ENCODE measurements around the gene CEP112. TPM values are rescaled to one million over a fixed set of nuclear protein-coding genes. Genes with fewer than 3 reads are reported as not detected.
A peak's percentile ranks its signal among the peaks of the same experiment; 100 is the strongest.

CEP112 gene
- total RNA-seq, 2 donors from 2014 or later, result 5.0 to 8.6 TPM

DNA sequence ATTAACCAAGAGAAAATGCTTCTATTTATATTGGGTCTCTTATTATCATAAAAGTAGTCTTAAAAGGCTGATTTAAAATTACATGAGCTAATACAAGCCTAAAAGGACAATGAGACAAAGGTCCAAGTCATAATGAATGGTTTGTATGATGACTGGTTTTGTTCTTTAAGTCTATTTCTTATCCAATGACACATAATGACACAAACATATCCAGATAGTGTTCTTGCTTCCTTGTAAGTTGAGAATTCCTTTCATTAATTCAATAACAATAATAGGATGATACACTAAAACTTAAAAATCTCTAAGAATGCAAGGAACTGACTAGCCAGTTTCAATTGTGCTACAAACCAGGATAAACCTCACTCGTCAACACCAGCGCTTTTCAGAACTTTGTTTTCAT lies 244.1 kb downstream of the CEP112 start:
- DNase-seq (no peak), ATAC-seq (replicated peaks in 1 of 2) (no peak)
- H3K4me1 Mint-ChIP-seq (ENCODE audit: low read depth), result no peaks in the 10 kb centered on the region
- H3K4me3 Mint-ChIP-seq, result no peak overlapping the region
- H3K36me3 Mint-ChIP-seq (ENCODE audit: insufficient read depth in 2 of 2), result no peaks in the 10 kb centered on the region
- no peak overlapping the region for H3K27ac Mint-ChIP-seq
- H3K27me3 Mint-ChIP-seq (ENCODE audit: low read depth), result no peaks in the 10 kb centered on the region
- H3K9me3 Mint-ChIP-seq, result no peaks in the 10 kb centered on the region

DNA sequence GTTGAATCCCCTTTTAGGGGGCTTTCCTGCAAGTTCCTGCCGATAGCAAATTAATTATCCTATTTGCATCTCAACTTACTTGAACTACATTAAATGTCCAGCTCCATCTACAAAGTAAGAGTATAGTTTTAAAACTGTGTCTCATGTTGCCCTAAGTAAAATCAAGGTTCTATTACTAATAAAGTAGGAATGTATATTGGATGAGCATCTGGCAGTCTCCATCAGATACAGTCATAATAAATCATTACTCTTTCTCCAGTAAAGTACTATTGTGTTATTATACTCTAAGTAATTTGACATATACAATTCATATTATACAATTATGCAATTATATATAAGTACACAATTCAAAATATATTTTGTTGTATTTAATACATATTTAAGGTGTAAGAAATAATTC lies 249.3 kb downstream of the CEP112 start:
- no peak for ATAC-seq (replicated peaks in 1 of 2)
- H3K9me3 Mint-ChIP-seq, result no peaks in the 10 kb centered on the region
- H3K4me3 Mint-ChIP-seq, result no peak overlapping the region
- no peaks in the 10 kb centered on the region for H3K36me3 Mint-ChIP-seq (ENCODE audit: insufficient read depth in 2 of 2)
- H3K27me3 Mint-ChIP-seq (ENCODE audit: low read depth), result no peaks in the 10 kb centered on the region
- no peaks in the 10 kb centered on the region for H3K4me1 Mint-ChIP-seq (ENCODE audit: low read depth)
- DNase-seq, result no peak
- no peak overlapping the region for H3K27ac Mint-ChIP-seq

DNA sequence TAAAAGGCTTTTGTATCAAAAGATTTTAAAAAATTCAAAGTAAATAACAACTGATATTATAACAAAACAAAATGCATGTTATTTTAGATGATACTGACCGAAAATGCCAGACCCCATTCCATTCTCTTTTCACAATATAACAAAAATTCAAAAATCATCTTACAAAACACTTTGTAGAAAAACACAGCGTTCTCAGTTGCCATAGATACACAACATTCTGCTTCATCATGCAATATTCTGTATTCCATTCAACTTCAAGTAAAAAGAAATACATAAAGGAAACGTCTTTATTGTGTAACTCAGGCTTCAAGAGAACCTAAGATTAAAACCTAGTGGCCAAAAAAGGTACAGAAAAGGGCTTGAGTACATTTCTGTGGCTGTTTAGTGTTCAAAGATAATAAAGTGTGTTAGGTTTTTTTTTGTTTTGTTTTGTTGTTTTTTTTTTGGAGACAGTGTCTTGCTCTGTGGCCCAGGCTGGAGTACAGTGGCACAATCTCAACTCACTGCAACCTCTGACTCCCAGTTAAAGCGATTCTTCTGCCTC lies 250.5 kb downstream of the CEP112 start:
- no peak for ATAC-seq (replicated peaks in 1 of 2)
- no peak for DNase-seq
- no peaks in the 10 kb centered on the region for H3K27me3 Mint-ChIP-seq (ENCODE audit: low read depth)
- H3K9me3 Mint-ChIP-seq, result no peaks in the 10 kb centered on the region
- H3K4me3 Mint-ChIP-seq, result no peak overlapping the region
- H3K4me1 Mint-ChIP-seq (ENCODE audit: low read depth), result no peaks in the 10 kb centered on the region
- H3K36me3 Mint-ChIP-seq (ENCODE audit: insufficient read depth in 2 of 2), result no peaks in the 10 kb centered on the region
- H3K27ac Mint-ChIP-seq, result no peak overlapping the region

DNA sequence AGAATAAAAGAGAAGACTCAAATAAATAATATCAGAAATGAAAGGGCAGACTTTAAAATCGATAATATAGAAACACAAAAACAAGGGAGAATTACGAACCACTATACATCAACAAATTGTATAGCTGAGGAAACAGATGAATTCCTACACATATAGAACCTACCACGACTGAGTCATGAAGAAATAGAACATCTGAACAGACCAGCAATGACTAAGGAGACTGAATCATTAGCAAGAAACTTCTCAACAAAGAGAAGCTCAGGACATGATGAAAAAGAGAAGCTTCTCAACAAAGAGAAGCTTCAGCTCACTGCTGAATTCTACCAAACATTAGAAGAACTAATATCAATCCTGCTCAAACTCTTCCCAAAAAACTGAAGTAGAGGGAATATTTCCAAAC lies 255.9 kb downstream of the CEP112 start:
- Mint-ChIP-seq H3K27me3 (ENCODE audit: low read depth) (no peaks in the 10 kb centered on the region), H3K9me3 (peaks cover 10 to 12% of the 10 kb centered on the region in 2 donors), H3K4me1 (ENCODE audit: low read depth) (no peaks in the 10 kb centered on the region), H3K4me3 (no peak overlapping the region), H3K36me3 (ENCODE audit: insufficient read depth in 2 of 2) (peaks cover 9 to 10% of the 10 kb centered on the region in 2 donors), H3K27ac (peak overlapping the region; percentile 63)
- ATAC-seq (replicated peaks in 1 of 2) (peak; percentile 45 to 72), DNase-seq (no peak)

DNA sequence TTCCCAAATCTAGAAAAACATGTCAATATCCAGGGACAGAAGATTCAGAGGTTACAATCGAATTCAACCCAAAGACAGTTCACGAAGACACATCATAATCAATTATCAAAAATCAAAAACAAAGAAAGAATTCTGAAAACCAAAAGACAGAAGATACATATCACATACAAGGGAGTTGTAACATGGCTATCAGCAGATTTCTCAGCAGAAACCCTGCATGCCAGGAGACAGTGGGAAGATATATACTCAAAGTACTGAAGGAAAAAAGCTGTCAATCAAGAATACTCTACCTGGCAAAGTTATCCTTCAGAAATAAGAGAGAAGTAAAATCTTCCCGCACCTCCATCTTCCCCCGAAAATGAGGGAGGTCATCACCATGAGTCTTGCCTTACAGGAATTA lies 258.6 kb downstream of the CEP112 start:
- no peak overlapping the region for H3K4me3 Mint-ChIP-seq
- no peak for ATAC-seq (replicated peaks in 1 of 2)

DNA sequence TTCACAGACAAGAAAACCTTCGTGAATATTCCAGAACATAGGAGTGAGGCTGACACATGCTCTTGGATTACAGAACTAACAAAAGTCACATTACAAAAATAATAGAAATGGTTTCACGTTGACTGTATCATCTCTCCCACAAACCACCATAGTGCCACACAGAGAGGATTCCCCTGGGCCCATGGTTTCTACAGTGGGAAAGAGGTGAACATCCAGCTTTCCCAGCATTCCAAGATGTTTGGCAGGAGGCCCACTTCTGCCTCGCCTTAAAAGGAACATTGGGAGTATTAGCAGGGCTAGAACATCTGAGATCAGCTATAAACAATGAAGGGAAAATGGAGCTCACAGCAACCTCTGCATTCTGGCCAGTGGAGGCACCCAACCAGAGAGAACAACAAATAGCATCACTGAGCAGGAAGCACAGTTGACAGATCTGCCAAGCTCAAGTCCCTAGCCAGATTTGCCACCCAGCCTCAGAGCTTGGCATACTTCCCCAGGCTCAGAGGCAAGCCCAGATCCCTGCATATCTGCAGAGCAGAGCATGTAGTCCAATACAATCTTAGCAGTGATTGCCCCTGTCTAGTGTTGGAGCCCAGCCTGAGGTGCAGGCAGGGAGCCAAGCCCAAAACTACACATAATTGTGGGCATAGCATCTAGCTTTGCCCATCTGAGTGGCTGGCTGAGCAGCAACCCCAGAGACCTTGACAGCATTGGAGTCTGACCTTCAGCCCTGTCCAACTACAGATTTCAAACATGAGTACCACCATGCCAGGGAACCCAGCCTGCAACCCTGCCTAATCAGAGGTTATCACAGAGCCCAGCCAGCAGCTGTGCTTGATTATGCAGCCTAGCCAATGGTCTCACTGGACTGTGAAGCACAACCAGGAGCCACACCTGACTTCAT lies 260.4 kb downstream of the CEP112 start:
- Mint-ChIP-seq H3K4me3 (no peak overlapping the region), H3K27me3 (ENCODE audit: low read depth) (peaks cover 10% of the 10 kb centered on the region), H3K36me3 (ENCODE audit: insufficient read depth in 2 of 2) (peaks cover 9 to 13% of the 10 kb centered on the region in 2 donors), H3K9me3 (peaks cover 10 to 12% of the 10 kb centered on the region in 2 donors), H3K4me1 (ENCODE audit: low read depth) (no peaks in the 10 kb centered on the region), H3K27ac (no peak overlapping the region)
- DNase-seq (no peak), ATAC-seq (replicated peaks in 1 of 2) (no peak)

More for the DNA sequence above, 258.6 kb downstream of the CEP112 start:
- H3K36me3 Mint-ChIP-seq (ENCODE audit: insufficient read depth in 2 of 2), result peaks cover 9 to 10% of the 10 kb centered on the region in 2 donors
- H3K9me3 Mint-ChIP-seq, result peaks cover 10 to 12% of the 10 kb centered on the region in 2 donors
- H3K27ac Mint-ChIP-seq, result peak overlapping the region; percentile 55
- no peaks in the 10 kb centered on the region for H3K4me1 Mint-ChIP-seq (ENCODE audit: low read depth)
- H3K27me3 Mint-ChIP-seq (ENCODE audit: low read depth), result peaks cover 10% of the 10 kb centered on the region
- no peak for DNase-seq

DNA sequence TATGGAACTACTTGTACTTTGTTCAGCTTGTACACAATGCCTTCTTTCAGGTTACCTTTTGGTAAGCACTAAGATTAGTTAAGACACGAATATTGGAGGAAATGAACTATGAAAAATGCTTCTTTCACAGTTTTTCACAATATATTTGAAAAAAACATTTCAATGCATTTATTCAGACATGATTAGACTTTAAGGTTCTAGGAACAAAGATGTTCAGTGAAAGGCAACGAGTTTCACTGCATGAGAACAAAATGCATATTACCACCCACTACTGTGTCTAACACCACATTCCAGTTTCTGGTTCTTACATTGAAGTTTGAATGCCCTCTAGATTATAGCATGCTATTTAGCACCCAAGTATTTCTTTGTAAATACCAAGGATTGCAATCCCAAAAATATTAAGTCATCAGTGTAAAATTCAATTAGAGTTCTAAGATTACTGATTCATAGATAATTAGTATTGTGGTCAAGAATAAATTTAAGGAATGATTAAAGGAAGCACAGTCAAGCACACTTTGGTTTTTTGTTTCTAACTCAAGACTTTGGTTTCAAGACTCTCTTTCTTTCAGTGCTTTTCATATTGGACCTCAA lies 261.7 kb downstream of the CEP112 start:
- Mint-ChIP-seq H3K4me1 (ENCODE audit: low read depth) (no peaks in the 10 kb centered on the region), H3K36me3 (ENCODE audit: insufficient read depth in 2 of 2) (peaks cover 5 to 13% of the 10 kb centered on the region in 2 donors), H3K9me3 (peaks cover 10 to 12% of the 10 kb centered on the region in 2 donors), H3K27ac (no peak overlapping the region), H3K4me3 (no peak overlapping the region), H3K27me3 (ENCODE audit: low read depth) (peaks cover 10% of the 10 kb centered on the region)
- ATAC-seq (replicated peaks in 1 of 2) (no peak), DNase-seq (no peak)

DNA sequence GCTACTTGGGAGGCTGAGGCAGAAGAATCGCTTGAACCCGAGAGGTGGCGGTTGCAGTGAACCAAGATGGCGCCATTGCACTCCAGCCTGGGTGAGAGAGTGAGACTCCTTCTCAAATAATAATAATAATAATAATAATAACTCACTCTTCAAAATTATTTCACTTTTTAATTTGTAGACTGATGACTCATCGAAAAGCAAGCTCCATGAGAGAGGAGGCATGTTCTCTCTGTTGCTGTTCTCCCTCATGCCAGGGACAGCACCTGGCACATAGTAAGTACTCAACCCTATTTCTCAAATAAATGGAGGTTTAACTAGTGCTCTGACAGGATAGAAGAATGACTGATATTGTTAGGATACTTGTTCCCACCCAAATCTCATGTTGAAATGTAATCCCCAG lies 265.3 kb downstream of the CEP112 start:
- Mint-ChIP-seq H3K36me3 (ENCODE audit: insufficient read depth in 2 of 2) (peaks cover 0 to 2% of the 10 kb centered on the region in 2 donors), H3K27me3 (ENCODE audit: low read depth) (peaks cover 10% of the 10 kb centered on the region), H3K4me3 (no peak overlapping the region), H3K4me1 (ENCODE audit: low read depth) (no peaks in the 10 kb centered on the region), H3K9me3 (peaks cover 2% of the 10 kb centered on the region in 2 donors), H3K27ac (no peak overlapping the region)
- ATAC-seq (replicated peaks in 1 of 2), result no peak
- DNase-seq, result no peak

DNA sequence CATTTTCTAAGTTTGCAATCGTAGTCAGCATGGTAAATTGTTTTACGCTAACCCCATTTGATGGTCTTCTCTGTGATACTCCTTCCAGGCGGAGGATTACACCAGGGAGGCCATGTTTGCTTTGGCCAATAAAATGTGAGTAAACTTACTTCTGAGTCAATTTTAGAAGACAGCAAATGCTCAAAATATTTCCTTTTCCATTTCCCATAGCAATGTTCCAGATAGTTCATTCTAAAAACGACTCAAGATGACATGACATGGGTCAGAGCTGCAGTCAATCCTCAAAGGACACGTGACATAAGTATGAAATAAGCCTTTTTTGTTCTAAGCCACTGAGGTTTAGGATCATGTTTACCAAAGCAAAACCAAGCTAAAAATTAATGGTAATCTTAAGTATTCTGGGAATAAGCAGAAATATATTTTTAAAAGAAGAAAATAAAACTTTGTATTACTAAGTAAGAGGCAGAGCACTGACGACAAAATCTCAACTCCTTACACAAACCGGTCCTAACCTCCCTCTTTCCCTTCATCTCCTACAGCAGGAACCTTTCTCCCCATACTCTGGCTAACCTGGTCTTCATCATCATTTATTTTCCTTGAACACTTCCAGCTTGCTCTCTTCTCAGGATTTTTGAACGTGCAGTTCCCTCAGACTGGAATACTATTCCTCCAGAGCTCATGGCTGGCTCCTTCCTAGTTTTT lies 266.2 kb downstream of the CEP112 start:
- Mint-ChIP-seq H3K4me1 (ENCODE audit: low read depth) (peaks cover 8% of the 10 kb centered on the region), H3K36me3 (ENCODE audit: insufficient read depth in 2 of 2) (peaks cover 0 to 2% of the 10 kb centered on the region in 2 donors), H3K4me3 (no peak overlapping the region), H3K9me3 (no peaks in the 10 kb centered on the region), H3K27ac (no peak overlapping the region), H3K27me3 (ENCODE audit: low read depth) (peaks cover 10% of the 10 kb centered on the region)
- ATAC-seq (replicated peaks in 1 of 2), result no peak
- no peak for DNase-seq

DNA sequence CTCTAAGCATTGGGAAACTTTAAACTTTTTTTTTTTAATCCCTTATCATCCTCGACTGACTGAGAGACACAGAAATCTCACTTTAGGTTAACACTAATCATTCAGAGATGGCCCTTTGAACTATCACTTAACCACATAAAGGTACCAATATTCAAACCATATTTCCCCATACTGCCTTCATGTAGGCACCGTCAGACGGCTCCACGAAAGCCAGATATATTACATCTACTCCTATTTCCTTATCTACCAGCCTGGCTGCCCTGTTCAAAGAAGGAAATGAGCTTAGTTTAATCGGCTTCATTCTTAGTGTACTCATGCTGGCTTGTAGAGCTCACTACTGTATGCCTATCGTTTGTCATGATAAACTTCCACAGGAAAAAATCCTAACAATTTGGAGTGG lies 270.9 kb downstream of the CEP112 start:
- Mint-ChIP-seq H3K9me3 (no peaks in the 10 kb centered on the region), H3K27ac (peak overlapping the region; percentile 5), H3K36me3 (ENCODE audit: insufficient read depth in 2 of 2) (no peaks in the 10 kb centered on the region), H3K4me3 (no peak overlapping the region), H3K27me3 (ENCODE audit: low read depth) (no peaks in the 10 kb centered on the region), H3K4me1 (ENCODE audit: low read depth) (peaks cover 10% of the 10 kb centered on the region)
- ATAC-seq (replicated peaks in 1 of 2) (peak in 1 of 2 donors; percentile 36), DNase-seq (no peak)

DNA sequence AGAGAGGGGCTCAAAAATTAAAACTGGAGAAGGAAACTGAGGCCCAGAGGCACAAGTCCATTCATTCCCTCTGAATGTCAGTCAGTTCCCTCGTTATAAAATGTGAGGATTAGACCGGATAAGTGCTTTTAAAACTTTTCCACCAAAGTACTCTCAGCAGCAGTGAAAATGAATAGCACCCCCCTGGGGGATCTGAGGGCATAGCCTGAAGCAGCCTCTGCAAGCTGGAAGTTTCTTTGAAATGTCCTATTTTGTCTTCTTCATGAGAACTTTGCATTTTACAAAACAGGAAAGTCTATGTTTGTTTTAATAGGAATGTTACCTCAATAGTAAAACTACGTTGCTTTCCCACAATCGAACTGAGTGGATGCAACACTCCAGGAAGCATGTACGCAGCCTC lies 273.0 kb downstream of the CEP112 start:
- no peak for DNase-seq
- Mint-ChIP-seq H3K4me1 (ENCODE audit: low read depth) (peaks cover 28% of the 10 kb centered on the region), H3K27ac (no peak overlapping the region), H3K4me3 (no peak overlapping the region), H3K27me3 (ENCODE audit: low read depth) (no peaks in the 10 kb centered on the region), H3K36me3 (ENCODE audit: insufficient read depth in 2 of 2) (peaks cover 3 to 10% of the 10 kb centered on the region in 2 donors), H3K9me3 (peaks cover 2 to 8% of the 10 kb centered on the region in 2 donors)
- no peak for ATAC-seq (replicated peaks in 1 of 2)

DNA sequence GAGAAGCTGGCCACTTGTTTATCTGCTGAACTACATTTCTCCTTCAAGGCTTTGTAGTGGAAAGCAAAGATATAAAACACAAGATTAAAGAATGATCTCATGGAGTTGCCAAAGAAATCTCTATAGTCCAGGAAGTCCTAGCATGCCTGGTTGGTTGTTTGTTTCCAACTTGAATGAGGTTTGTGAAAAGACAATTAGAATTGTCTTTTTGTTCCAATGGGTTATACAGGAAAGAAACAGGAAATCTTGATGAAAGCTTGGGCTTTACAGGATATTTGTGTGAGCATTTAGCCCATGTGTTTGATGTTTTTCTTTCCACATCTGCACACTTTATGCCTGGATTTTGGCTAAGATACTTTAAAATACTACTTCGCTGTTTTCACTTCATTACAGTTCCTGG lies 273.4 kb downstream of the CEP112 start:
- Mint-ChIP-seq H3K36me3 (ENCODE audit: insufficient read depth in 2 of 2) (peaks cover 3 to 10% of the 10 kb centered on the region in 2 donors), H3K27me3 (ENCODE audit: low read depth) (no peaks in the 10 kb centered on the region), H3K4me1 (ENCODE audit: low read depth) (peaks cover 28% of the 10 kb centered on the region), H3K27ac (no peak overlapping the region), H3K9me3 (peaks cover 2 to 8% of the 10 kb centered on the region in 2 donors), H3K4me3 (no peak overlapping the region)
- no peak for DNase-seq
- no peak for ATAC-seq (replicated peaks in 1 of 2)

DNA sequence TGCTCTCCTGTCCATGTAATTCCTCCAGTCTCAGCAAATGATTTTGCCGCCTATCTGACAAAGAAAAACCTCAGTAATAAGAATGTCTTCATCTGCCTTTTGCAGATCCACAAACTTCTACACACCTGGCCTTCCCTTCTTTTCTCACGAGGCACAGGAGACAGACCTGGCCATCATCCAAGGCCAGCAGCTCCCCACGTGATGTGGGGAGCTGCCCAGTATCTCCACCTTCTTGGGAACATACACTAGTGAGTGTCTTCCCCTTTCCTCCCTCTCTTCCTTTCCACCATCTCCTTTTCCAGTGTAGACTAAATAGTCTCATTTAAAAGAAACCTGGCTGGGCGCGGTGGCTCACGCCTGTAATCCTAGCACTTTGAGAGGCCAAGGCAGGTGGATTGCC lies 274.4 kb downstream of the CEP112 start:
- H3K4me1 Mint-ChIP-seq (ENCODE audit: low read depth), result peaks cover 28% of the 10 kb centered on the region
- H3K36me3 Mint-ChIP-seq (ENCODE audit: insufficient read depth in 2 of 2), result peaks cover 3 to 12% of the 10 kb centered on the region in 2 donors
- H3K27ac Mint-ChIP-seq, result no peak overlapping the region
- H3K4me3 Mint-ChIP-seq, result no peak overlapping the region
- no peak for ATAC-seq (replicated peaks in 1 of 2)
- H3K9me3 Mint-ChIP-seq, result peaks cover 2 to 8% of the 10 kb centered on the region in 2 donors
- no peaks in the 10 kb centered on the region for H3K27me3 Mint-ChIP-seq (ENCODE audit: low read depth)
- DNase-seq, result no peak
